NCI-H2196 (cell line): ENCODE measurements around the gene HNMT.
A peak's percentile ranks its signal among the peaks of the same experiment; 100 is the strongest.
"Not testable (repeated sequence)": the region's sequence is repeated elsewhere in the genome, so short reads cannot be mapped to it uniquely, and the experiment has no call there.

Experiments
- DNase-seq: peaks from one replicate; lab custom pipeline; 2025; ENCODE audit not compliant: unreplicated experiment; lab: John Stamatoyannopoulos, UW

HNMT gene

DNA sequence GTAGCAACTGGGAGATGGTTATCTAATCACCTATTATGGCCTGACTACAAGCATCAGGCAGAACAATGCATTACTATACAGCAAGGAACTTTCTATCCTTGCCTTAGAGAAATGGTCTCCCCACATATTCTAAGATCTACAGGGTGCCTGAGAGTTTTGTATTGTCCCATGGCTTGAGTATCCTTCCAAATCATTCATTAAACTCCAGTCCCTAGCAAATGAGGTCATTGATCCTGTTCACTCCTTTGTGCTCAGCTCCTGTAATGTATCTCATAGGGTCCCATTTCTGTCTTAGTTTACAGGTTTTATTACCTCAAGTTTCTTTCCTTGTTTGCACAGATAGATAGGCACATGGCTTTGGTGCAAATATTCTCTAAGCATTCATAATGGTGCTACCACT, 9.0 kb downstream of the HNMT start:
- no peak for DNase-seq

GRCh38 chr2:137975280-137976271, 11.3 kb downstream of the HNMT start:
- peak; percentile 50 for DNase-seq

GRCh38 chr2:137976274-137976673, 12.0 kb downstream of the HNMT start:
- no peak for DNase-seq

DNA sequence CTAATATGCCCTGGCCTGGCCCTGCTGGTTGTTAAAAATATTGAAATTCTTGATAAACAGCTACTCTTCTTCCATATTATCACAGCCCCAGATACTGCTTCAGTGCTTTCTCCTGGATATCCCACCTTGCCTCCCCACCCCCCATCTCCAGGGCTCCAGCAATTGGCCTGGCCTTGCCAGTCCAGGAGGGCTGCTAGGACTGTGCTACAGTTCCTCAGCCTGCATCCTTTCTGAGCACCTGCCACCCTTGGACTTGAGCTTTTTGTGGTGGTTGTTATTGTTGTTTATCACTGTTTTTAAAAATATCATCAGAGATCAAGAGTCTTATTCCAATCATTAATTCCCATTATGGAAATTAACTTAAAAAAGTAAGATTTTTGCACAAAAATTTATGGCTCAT, 13.5 kb downstream of the HNMT start:
- DNase-seq, result no peak

- DNase-seq, result no peak
These were observed 16.2 kb downstream of the HNMT start for GRCh38 chr2:137980459-137980858.

GRCh38 chr2:137981112-137981656, 16.9 kb downstream of the HNMT start:
- no peak for DNase-seq

- no peak for DNase-seq
These were observed 19.3 kb downstream of the HNMT start for GRCh38 chr2:137983581-137983980.

DNA sequence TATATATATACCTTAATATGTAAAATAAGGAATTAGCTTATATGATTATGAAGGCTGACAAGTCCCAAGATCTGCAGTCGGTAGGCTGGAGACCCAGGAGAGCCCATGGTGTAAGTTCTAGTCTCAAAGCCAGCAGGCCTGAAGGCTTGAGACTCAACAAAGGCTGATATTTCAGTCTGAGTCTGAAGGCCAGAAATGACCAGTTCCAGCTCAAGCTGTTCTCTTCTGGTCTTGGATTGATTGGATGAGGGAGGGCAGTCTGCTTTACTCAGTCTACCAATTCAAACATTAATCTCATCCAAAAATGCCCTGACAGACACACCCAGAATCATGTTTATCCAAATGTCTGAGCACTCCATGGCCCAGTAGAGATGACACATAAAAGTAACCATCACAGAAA, 22.0 kb downstream of the HNMT start:
- DNase-seq, result no peak

- DNase-seq, result no peak
These were observed 22.7 kb downstream of the HNMT start for GRCh38 chr2:137987011-137987410.

GRCh38 chr2:137991078-137991477, 26.8 kb downstream of the HNMT start:
- DNase-seq, result no peak

DNA sequence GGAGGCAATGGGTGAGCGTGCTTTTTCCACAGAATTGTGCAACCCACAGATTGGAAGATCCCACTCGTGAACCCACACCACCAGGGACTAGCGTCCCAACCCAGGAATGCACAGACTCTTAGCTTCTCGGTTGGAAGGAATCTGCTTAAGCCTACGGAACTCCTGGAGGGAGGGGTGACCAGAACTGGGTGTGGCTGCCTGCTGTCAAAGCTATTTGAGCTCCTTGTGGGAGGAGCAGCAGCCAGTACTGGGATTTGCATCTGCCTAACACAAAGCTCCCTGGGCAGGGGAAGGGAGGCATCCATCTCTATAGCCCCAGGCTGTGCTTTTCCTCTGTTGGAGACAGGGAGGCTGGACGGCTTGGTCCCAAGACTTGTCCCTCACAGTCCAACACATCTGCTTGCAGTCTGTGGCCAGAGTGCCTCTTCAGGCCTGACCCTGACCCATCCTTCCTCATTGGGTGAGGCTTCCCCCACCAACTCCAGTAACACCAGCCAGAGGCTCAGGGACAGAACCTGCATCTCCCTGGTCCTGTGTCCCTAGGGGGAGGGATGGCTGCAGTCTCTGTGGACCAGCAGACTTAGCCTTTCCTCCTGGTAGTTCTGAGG, 27.9 kb downstream of the HNMT start:
- no peak for DNase-seq

GRCh38 chr2:137993715-137994476, 29.6 kb downstream of the HNMT start:
- DNase-seq, result not testable (repeated sequence)

DNA sequence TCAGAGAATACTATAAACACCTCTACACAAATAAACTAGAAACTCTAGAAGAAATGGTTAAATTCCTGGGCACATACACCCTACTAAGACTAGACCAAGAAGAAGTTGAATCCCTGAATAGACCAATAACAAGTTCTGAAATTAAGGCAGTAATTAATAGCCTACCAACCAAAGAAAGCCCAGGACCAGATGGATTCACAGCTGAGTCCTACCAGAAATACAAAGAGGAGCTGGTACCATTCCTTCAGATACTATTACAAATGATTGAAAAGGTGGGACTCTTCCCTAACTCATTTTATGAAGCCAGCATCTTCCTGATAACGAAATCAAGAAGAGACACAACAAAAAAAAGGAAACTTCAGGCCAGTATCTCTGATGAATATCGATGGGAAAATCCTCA, 31.1 kb downstream of the HNMT start:
- not testable (repeated sequence) for DNase-seq

- not testable (repeated sequence) for DNase-seq
These were observed 31.9 kb downstream of the HNMT start for GRCh38 chr2:137996158-137996557.

DNA sequence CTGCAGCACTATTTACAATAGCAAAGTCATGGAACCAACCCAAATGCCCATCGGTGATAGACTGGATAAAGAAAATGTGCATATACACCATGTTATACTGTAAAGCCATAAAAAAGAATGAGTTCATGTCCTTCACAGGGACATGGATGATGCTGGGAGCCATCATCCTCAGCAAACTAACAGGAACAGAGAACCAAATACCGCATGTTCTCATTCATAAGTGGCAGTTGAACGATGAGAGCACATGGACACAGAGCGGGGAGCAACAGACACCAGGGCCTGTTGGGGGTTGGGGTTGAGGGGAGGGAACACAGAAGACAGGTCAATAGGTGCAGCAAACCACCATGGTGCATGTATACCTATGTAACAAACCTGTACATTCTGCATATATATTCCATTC, 33.5 kb downstream of the HNMT start:
- no peak for DNase-seq

DNA sequence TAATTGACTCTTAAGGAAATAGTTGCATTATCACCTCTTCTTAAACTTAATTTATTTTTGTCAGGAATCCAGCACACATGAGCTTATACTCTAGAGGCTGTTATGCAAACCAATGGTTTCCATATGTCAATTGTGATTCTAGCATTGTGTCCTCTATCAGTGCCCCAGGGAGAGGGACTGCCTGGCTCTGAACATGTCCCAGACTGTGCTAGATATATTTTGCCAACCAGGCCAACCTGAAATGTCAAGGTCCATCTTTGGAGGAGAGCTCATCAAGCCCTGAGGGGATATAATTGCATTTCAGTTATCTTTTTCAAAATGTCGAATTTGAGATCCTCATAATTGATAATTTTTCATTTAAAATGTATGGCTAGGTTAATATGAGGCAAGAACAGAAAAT, 34.2 kb downstream of the HNMT start:
- DNase-seq, result no peak

GRCh38 chr2:137999273-137999672, 35.0 kb downstream of the HNMT start:
- DNase-seq, result no peak

GRCh38 chr2:138000009-138000408, 35.7 kb downstream of the HNMT start:
- DNase-seq, result no peak

- DNase-seq, result no peak
These were observed 36.5 kb downstream of the HNMT start for GRCh38 chr2:138000796-138001195.

DNA sequence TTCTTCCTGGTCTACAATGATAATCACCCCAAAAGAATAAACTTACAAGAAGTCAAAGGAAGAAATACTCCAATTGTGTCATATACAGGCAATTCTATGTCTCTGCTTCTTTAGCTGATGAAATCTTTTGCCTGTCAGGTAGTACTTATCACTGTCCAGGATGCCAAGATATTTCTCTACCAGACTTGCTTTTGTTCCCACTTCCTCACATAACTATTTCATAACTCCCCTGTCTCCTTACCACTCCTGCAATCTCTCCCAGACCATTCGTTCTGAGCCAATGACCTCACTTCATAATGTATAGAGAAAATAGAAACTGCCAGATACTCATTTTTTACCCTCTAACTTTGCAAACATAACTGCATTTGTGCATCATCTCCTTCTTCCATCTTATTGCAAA, 39.1 kb downstream of the HNMT start:
- no peak for DNase-seq

GRCh38 chr2:138007431-138007830, 43.2 kb downstream of the HNMT start:
- no peak for DNase-seq
